Sigmoid colon (tissue), 7 donors: ENCODE measurements around the gene NAGLU. TPM values are rescaled to one million over a fixed set of nuclear protein-coding genes. Genes with fewer than 3 reads are reported as not detected.

Experiments used
- DNase-seq: peaks from one replicate; pipeline ENCODE4 v3.0.0-alpha.2; 2019
- H3K27ac ChIP-seq, 4 donors: fragments of 200-600 bp; sonication (generic); one replicate each; pipeline ENCODE4 v1.5.1; 2016 to 2019; ENCODE audit warnings: mild to moderate bottlenecking in 1 of 4
- H3K27me3 ChIP-seq, 3 donors: fragments of 200-600 bp; sonication (generic); one replicate each; pipeline ENCODE4 v1.5.1; 2019; ENCODE audit warnings: mild to moderate bottlenecking in 1 of 3
- H3K36me3 ChIP-seq, 4 donors: fragments of 200-600 bp; sonication (generic); one replicate each; pipeline ENCODE4 v1.5.1; 2016 to 2019
- H3K4me1 ChIP-seq, 4 donors: fragments of 200-600 bp; sonication (generic); one replicate each; pipeline ENCODE4 v1.5.1; 2017 to 2019
- H3K4me3 ChIP-seq, 4 donors: fragments of 200-600 bp; sonication (generic); one replicate each; pipeline ENCODE4 v1.5.1; 2017 to 2019; ENCODE audit warnings: mild to moderate bottlenecking in 2 of 4, moderate library complexity in 1 of 4
- H3K9me3 ChIP-seq, 4 donors: fragments of 200-600 bp in 3 of 4; sonication (generic) in 3 of 4; one replicate each; pipeline versions ENCODE4 v1.5.1 to v1.6.1; 2013 to 2019
- EP300 ChIP-seq, 4 donors: sonication (generic); formaldehyde crosslinking; IDR thresholded peaks; one replicate each; pipeline ENCODE4 v1.6.1; 2017; ENCODE audit warnings: antibody characterized with exemption in 4 of 4
- POLR2A ChIP-seq, 2 donors: fragments of 450-650 bp; IDR thresholded peaks; one replicate each; pipeline ENCODE4 v1.6.1; 2016; ENCODE audit warnings: antibody characterized with exemption in 2 of 2, mild to moderate bottlenecking in 2 of 2, moderate library complexity in 2 of 2
- POLR2AphosphoS5 ChIP-seq, 4 donors: sonication (generic); formaldehyde crosslinking; IDR thresholded peaks; one replicate each; pipeline ENCODE4 v1.6.1; 2017; ENCODE audit warnings: antibody characterized with exemption in 4 of 4
- WGBS, 2 donors: extraction: QIAGEN DNeasy Blood & Tissue Kit; methylation state at CpG; one replicate each; pipeline ENCODE4 v1.1.7; 2013; 5-methylcytosine and 5-hydroxymethylcytosine counted together
- intact Hi-C: fragments of 100-400 bp; cut with DNase I; formaldehyde crosslinking; loops from one replicate; pipeline ENCODE4 v1.15.1; 2023
- polyA plus RNA-seq, 3 donors: library from polyadenylated mRNA; stranded (reverse); fragments of 200-250 nt; gene quantifications; one replicate each; pipeline ENCODE4 v1.2.3, GENCODE V29; 2013
- total RNA-seq, 4 donors: library from RNA; depleted of rRNA; stranded (reverse); fragments of >200 nt; gene quantifications; one replicate each; pipeline ENCODE4 v1.1.0, GENCODE V29; 2016
- TF ChIP-seq, protein P1 (sequence below), 4 experiments: fragments of 450-650 bp in 3 of 4; fragments of 200-600 bp in 1 of 4; IDR thresholded peaks; one replicate each; pipeline ENCODE4 v1.5.1; 2016 to 2019; ENCODE audit warnings: antibody characterized with exemption in 4 of 4, mild to moderate bottlenecking in 3 of 4, moderate library complexity in 2 of 4
- donor health status: healthy with polysubstance abuse.
- donor health status: Bipolar disorder and iron deficiency.
- donor health status: healthy.

Gene NAGLU
- total and polyA plus RNA-seq, 7 donors, result 9.7 to 52.6 (median 35.2) TPM

DNA sequence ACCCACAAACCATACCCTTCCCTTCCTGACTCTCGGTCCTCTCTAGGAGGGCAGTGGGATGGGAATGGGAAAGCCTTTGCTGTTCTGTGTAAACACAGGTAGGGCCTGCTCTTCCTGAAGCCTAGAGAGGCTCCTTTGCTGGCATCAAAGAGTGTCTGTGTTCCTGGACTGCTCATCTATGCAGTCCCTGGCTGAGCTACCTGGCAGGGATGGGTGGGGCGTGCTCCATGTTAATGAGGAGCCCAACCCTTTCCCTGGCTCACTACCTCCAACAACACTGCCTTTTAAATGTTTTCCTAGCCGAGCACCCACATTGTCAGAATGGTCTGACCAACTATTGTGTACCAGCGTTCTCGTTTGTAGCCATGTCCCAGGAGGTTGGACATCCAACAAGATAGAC, 26.6 kb upstream of the NAGLU start:
- 20 to 69% methylated on average over 5 of the region's 5 CpGs for WGBS, 2 donors
- peak; percentile 38 for DNase-seq
- no peak overlapping the region for H3K4me3 ChIP-seq
- peaks cover 7 to 67% (median 39%) of the 10 kb centered on the region in 4 donors for H3K36me3 ChIP-seq
- H3K27me3 ChIP-seq, result no peaks in the 10 kb centered on the region
- no peaks in the 10 kb centered on the region for H3K9me3 ChIP-seq
- TF ChIP-seq EP300 (IDR thresholded peaks at IDR 0.05) (no peak), POLR2A (IDR thresholded peaks at IDR 0.05) (no peak), POLR2AphosphoS5 (IDR thresholded peaks at IDR 0.05) (no peak)
- TF ChIP-seq, protein P1, sequence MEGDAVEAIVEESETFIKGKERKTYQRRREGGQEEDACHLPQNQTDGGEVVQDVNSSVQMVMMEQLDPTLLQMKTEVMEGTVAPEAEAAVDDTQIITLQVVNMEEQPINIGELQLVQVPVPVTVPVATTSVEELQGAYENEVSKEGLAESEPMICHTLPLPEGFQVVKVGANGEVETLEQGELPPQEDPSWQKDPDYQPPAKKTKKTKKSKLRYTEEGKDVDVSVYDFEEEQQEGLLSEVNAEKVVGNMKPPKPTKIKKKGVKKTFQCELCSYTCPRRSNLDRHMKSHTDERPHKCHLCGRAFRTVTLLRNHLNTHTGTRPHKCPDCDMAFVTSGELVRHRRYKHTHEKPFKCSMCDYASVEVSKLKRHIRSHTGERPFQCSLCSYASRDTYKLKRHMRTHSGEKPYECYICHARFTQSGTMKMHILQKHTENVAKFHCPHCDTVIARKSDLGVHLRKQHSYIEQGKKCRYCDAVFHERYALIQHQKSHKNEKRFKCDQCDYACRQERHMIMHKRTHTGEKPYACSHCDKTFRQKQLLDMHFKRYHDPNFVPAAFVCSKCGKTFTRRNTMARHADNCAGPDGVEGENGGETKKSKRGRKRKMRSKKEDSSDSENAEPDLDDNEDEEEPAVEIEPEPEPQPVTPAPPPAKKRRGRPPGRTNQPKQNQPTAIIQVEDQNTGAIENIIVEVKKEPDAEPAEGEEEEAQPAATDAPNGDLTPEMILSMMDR (IDR thresholded peaks at IDR 0.05), result no peak
- H3K4me1 ChIP-seq, result peaks cover 0 to 15% (median 3%) of the 10 kb centered on the region in 4 donors
- intact Hi-C loops, result no loop called here
- H3K27ac ChIP-seq, result no peak overlapping the region

DNA sequence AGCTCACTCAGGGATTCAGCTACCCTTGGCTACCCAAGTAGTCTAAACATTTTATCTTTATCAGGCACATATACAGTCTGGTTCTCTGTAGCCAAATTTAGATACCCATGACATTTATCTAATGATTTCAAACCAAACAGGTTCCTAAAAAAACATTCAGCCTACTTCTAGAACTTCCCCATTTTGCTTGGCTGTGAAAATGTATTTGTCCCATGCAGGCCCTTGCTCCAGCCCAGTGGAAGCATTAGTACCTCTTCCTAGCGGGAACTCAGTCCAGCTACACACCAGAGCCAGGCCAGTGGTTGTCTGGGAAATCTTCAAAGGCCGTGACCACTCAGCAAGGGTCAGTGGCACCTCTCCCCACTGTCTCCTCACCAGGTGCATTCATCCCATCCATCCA, 26.2 kb upstream of the NAGLU start:
- peak; percentile 48 for DNase-seq
- no peak overlapping the region for H3K4me3 ChIP-seq
- H3K4me1 ChIP-seq, result peaks cover 0 to 15% (median 3%) of the 10 kb centered on the region in 4 donors
- TF ChIP-seq EP300 (IDR thresholded peaks at IDR 0.05), result no peak
- TF ChIP-seq, protein P1 (IDR thresholded peaks at IDR 0.05), result no peak
- no peak for TF ChIP-seq POLR2AphosphoS5 (IDR thresholded peaks at IDR 0.05)
- no peak for TF ChIP-seq POLR2A (IDR thresholded peaks at IDR 0.05)
- peaks cover 11 to 67% (median 37%) of the 10 kb centered on the region in 4 donors for H3K36me3 ChIP-seq
- no peaks in the 10 kb centered on the region for H3K27me3 ChIP-seq
- no peaks in the 10 kb centered on the region for H3K9me3 ChIP-seq
- intact Hi-C loops, result no loop called here
- WGBS, 2 donors, result 84 to 89% methylated on average over 2 of the region's 2 CpGs
- no peak overlapping the region for H3K27ac ChIP-seq

DNA sequence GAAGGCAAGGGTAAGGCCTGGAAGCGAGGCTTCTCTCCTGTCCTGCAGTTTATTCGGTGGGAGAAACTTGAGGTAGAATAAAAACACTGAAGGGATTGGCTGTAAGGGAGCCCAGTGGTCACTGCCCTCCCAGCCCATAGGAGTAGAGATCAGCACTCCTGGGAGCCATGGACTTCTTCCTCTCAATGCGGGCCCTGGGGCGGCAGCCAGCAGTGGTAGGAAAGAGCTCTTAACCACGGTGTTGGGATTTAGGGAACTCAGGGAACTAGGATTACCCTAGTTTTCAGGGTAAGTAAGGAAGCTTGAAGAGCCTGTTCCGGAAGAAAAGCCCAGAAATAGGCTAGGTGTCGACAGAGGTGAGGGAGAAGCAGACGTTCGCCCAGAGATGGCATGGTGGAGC, 23.8 kb upstream of the NAGLU start:
- peak; percentile 51 for DNase-seq
- intact Hi-C loops, result no loop called here
- Histone ChIP-seq H3K36me3 (peaks cover 11 to 65% (median 31%) of the 10 kb centered on the region in 4 donors), H3K4me3 (no peak overlapping the region), H3K27me3 (no peaks in the 10 kb centered on the region), H3K9me3 (no peaks in the 10 kb centered on the region), H3K4me1 (peaks cover 0 to 20% (median 11%) of the 10 kb centered on the region in 4 donors), H3K27ac (peak overlapping the region in 3 of 4 donors; percentile 49 to 57 (median 51))
- TF ChIP-seq EP300 (IDR thresholded peaks at IDR 0.05) (no peak), POLR2A (IDR thresholded peaks at IDR 0.05) (no peak), POLR2AphosphoS5 (IDR thresholded peaks at IDR 0.05) (no peak)
- TF ChIP-seq, protein P1 (IDR thresholded peaks at IDR 0.05), result no peak
- 89 to 92% methylated on average over 9 of the region's 9 CpGs for WGBS, 2 donors

DNA sequence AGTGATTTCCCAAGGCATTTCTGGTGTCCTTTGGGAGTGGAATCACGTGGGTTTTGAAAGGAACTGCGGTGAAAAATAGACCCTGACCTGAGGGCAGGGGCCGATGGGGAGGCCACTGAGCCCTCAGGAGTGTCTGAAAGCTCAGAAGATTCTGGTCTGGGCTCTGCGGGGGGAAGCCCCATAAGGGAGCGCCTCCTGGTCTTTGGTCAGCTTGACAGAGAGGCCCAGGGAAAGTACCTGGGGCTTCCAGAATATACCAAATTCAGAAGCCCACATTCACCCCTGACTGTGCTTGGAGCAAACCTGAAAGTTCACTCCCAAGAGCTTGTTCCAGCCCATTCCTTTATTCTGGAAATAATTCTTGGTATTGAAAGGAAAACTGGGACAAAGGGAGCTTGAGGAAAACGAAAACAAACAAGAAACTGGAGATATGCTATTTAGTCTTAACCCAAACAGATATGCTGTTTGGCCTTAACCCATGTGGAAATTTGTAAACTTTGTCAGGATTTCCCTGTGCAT, 23.2 kb upstream of the NAGLU start:
- 75 to 83% methylated on average over 6 of the region's 6 CpGs for WGBS, 2 donors
- H3K36me3 ChIP-seq, result peaks cover 11 to 60% (median 27%) of the 10 kb centered on the region in 4 donors
- H3K4me1 ChIP-seq, result peaks cover 0 to 25% (median 17%) of the 10 kb centered on the region in 4 donors
- TF ChIP-seq POLR2A (IDR thresholded peaks at IDR 0.05) (no peak), EP300 (IDR thresholded peaks at IDR 0.05) (no peak), POLR2AphosphoS5 (IDR thresholded peaks at IDR 0.05) (no peak)
- TF ChIP-seq, protein P1 (IDR thresholded peaks at IDR 0.05), result no peak
- H3K27ac ChIP-seq, result peak overlapping the region in 3 of 4 donors; percentile 49 to 57 (median 51)
- H3K27me3 ChIP-seq, result no peaks in the 10 kb centered on the region
- intact Hi-C loops, result no loop called here
- H3K9me3 ChIP-seq, result no peaks in the 10 kb centered on the region
- no peak overlapping the region for H3K4me3 ChIP-seq
- DNase-seq, result peak; percentile 48

DNA sequence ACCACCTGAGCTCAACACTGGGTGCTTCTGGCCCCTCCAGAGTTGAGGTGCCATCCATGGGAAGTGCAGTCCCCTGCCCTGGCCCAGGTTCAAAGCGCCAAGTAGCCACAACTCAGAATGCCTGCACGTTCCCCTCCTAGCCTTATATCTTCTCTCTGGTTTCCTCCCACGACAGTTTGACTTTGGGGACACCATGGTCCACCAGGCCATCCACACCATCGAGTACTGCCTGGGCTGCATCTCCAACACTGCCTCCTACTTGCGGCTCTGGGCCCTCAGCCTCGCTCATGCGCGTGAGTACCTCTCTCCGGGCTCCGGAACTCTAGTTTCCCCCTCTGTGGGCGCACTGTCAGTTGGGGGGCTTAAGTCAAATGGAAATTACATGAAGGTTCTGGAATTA, 22.4 kb upstream of the NAGLU start:
- intact Hi-C loops, result no loop called here
- DNase-seq, result no peak
- WGBS, 2 donors, result 96% methylated on average over 11 of the region's 11 CpGs
- TF ChIP-seq EP300 (IDR thresholded peaks at IDR 0.05), result no peak
- TF ChIP-seq POLR2A (IDR thresholded peaks at IDR 0.05), result no peak
- no peak for TF ChIP-seq POLR2AphosphoS5 (IDR thresholded peaks at IDR 0.05)
- TF ChIP-seq, protein P1 (IDR thresholded peaks at IDR 0.05), result no peak
- Histone ChIP-seq H3K4me3 (no peak overlapping the region), H3K36me3 (peaks cover 11 to 51% (median 21%) of the 10 kb centered on the region in 4 donors), H3K4me1 (peaks cover 0 to 34% (median 25%) of the 10 kb centered on the region in 4 donors), H3K27ac (peak overlapping the region; percentile 17 to 51 (median 38)), H3K9me3 (no peaks in the 10 kb centered on the region), H3K27me3 (no peaks in the 10 kb centered on the region)
